ENCODE measurements around the gene SKAP2. TPM values are rescaled to one million over a fixed set of nuclear protein-coding genes. Genes with fewer than 3 reads are reported as not detected.

Gene SKAP2
- total RNA-seq, 4 donors from 2014 or later: 13.2 to 18.2 (median 15.0) TPM

GRCh38 chr7:26691886-26692285 lies 172.5 kb downstream of the SKAP2 start:
- TF ChIP-seq POLR2A (IDR thresholded peaks at IDR 0.05): no peak
- no peak for TF ChIP-seq CTCF (IDR thresholded peaks at IDR 0.05)
- H3K4me3 ChIP-seq (ENCODE audit: low read depth, poor library complexity, severe bottlenecking): no peak overlapping the region
- WGBS, 2 donors: 72 to 74% methylated on average over 2 of the region's 2 CpGs
- no peak for DNase-seq (ENCODE audit: low spot score in 2 of 2)
- intact Hi-C loops (cut with DNase I; ENCODE audit: low total_unique reads): no loop called here

- H3K4me3 ChIP-seq (ENCODE audit: low read depth, poor library complexity, severe bottlenecking): no peak overlapping the region
- no peak for TF ChIP-seq POLR2A (IDR thresholded peaks at IDR 0.05)
- TF ChIP-seq CTCF (IDR thresholded peaks at IDR 0.05): no peak
- no peak for DNase-seq (ENCODE audit: low spot score in 2 of 2)
- intact Hi-C loops (cut with DNase I; ENCODE audit: low total_unique reads): no loop called here
- 83 to 84% methylated on average over 2 of the region's 2 CpGs for WGBS, 2 donors
These were observed 173.0 kb downstream of the SKAP2 start for GRCh38 chr7:26691406-26691805.

- no peak overlapping the region for H3K4me3 ChIP-seq (ENCODE audit: low read depth, poor library complexity, severe bottlenecking)
- 67 to 70% methylated on average over 2 of the region's 2 CpGs for WGBS, 2 donors
- no peak for DNase-seq (ENCODE audit: low spot score in 2 of 2)
- TF ChIP-seq POLR2A (IDR thresholded peaks at IDR 0.05) (no peak), CTCF (IDR thresholded peaks at IDR 0.05) (no peak)
- intact Hi-C loops (cut with DNase I; ENCODE audit: low total_unique reads): no loop called here
These were observed 174.1 kb downstream of the SKAP2 start for GRCh38 chr7:26690135-26690805.

- no peak overlapping the region for H3K4me3 ChIP-seq (ENCODE audit: low read depth, poor library complexity, severe bottlenecking)
- TF ChIP-seq CTCF (IDR thresholded peaks at IDR 0.05) (no peak), POLR2A (IDR thresholded peaks at IDR 0.05) (no peak)
- 81 to 83% methylated on average over 4 of the region's 4 CpGs for WGBS, 2 donors
- intact Hi-C loops (cut with DNase I; ENCODE audit: low total_unique reads): no loop called here
- DNase-seq (ENCODE audit: low spot score in 2 of 2): no peak
These were observed 175.4 kb downstream of the SKAP2 start for GRCh38 chr7:26688936-26689506.

- H3K4me3 ChIP-seq (ENCODE audit: low read depth, poor library complexity, severe bottlenecking): no peak overlapping the region
- no peak for DNase-seq (ENCODE audit: low spot score in 2 of 2)
- TF ChIP-seq POLR2A (IDR thresholded peaks at IDR 0.05) (no peak), CTCF (IDR thresholded peaks at IDR 0.05) (no peak)
- intact Hi-C loops (cut with DNase I; ENCODE audit: low total_unique reads): no loop called here
These were observed 176.0 kb downstream of the SKAP2 start for GRCh38 chr7:26688388-26688787.

- WGBS, 2 donors: 72 to 82% methylated on average over 4 of the region's 4 CpGs
- no peak for TF ChIP-seq CTCF (IDR thresholded peaks at IDR 0.05)
- no peak for TF ChIP-seq POLR2A (IDR thresholded peaks at IDR 0.05)
These were observed 177.4 kb downstream of the SKAP2 start for GRCh38 chr7:26687032-26687431.

More at GRCh38 chr7:26687032-26687431, 177.4 kb downstream of the SKAP2 start:
- intact Hi-C loops (cut with DNase I; ENCODE audit: low total_unique reads): no loop called here
- no peak overlapping the region for H3K4me3 ChIP-seq (ENCODE audit: low read depth, poor library complexity, severe bottlenecking)
- DNase-seq (ENCODE audit: low spot score in 2 of 2): no peak

Measured in lower leg skin (tissue), 4 donors.